ENCODE measurements around the gene PRKAG1.

GRCh38 chr12:48979602-48980388 lies 38.8 kb downstream of the PRKAG1 start:
- TF ChIP-seq, protein P1, sequence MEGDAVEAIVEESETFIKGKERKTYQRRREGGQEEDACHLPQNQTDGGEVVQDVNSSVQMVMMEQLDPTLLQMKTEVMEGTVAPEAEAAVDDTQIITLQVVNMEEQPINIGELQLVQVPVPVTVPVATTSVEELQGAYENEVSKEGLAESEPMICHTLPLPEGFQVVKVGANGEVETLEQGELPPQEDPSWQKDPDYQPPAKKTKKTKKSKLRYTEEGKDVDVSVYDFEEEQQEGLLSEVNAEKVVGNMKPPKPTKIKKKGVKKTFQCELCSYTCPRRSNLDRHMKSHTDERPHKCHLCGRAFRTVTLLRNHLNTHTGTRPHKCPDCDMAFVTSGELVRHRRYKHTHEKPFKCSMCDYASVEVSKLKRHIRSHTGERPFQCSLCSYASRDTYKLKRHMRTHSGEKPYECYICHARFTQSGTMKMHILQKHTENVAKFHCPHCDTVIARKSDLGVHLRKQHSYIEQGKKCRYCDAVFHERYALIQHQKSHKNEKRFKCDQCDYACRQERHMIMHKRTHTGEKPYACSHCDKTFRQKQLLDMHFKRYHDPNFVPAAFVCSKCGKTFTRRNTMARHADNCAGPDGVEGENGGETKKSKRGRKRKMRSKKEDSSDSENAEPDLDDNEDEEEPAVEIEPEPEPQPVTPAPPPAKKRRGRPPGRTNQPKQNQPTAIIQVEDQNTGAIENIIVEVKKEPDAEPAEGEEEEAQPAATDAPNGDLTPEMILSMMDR (IDR thresholded peaks at IDR 0.05), result no peak
- no peak for TF ChIP-seq POLR2A (IDR thresholded peaks at IDR 0.05)

Data from vagina (tissue), 2 donors.